PC-3 (cell line): Measurements from ENCODE around the gene TIGD4. TPM values are rescaled to one million over a fixed set of nuclear protein-coding genes. Genes with fewer than 3 reads are reported as not detected.

Experiments
- ATAC-seq: fragments of 200-7000 bp; cut with Tn5 transposase; 2 replicates; pipeline ENCODE4 v1.9.1; 2020; ENCODE audit warnings: mild to moderate bottlenecking, moderate library complexity
- BruUV-seq: library from RNA; stranded (reverse); fragments of 400-500 nt; replicated peaks from 2 replicates; lab custom pipeline; 2021; lab: Mats Ljungman, UMichigan
- CTCF ChIA-PET: fragments of 300-600 bp; sonication (Branson Sonifier 250); formaldehyde crosslinking; loops from one replicate; lab custom pipeline; 2022; ENCODE audit warnings: antibody characterized with exemption; lab: Charles Lee
- POLR2A ChIA-PET: fragments of 300-600 bp; sonication (Branson Sonifier 250); formaldehyde crosslinking; loops from one replicate; lab custom pipeline; 2022; ENCODE audit warnings: antibody characterized with exemption; ENCODE audit not compliant: unreplicated experiment; lab: Charles Lee
- DNase-seq: peaks from one replicate; pipeline ENCODE4 v3.0.0-alpha.2; 2015
- H2AFZ ChIP-seq: fragments of 300-600 bp; sonication (generic); 2 replicates; pipeline ENCODE4 v1.6.0; 2016; ENCODE audit warnings: antibody characterized with exemption, low read length
- H3F3A ChIP-seq: fragments of 300-600 bp; sonication (generic); one replicate; pipeline ENCODE4 v1.6.0; 2017; ENCODE audit warnings: antibody characterized with exemption, low read length, control low read depth, mild to moderate bottlenecking; ENCODE audit not compliant: unreplicated experiment
- H3K27ac ChIP-seq: fragments of 300-600 bp; sonication (generic); 2 replicates; pipeline ENCODE4 v1.5.1; 2016; ENCODE audit warnings: mild to moderate bottlenecking, low read length
- H3K27me3 ChIP-seq: fragments of 300-600 bp; sonication (generic); 2 replicates; pipeline ENCODE4 v1.6.1; 2016; ENCODE audit warnings: low read length, mixed read lengths
- H3K36me3 ChIP-seq: fragments of 300-600 bp; sonication (generic); 2 replicates; pipeline ENCODE4 v1.6.1; 2016; ENCODE audit warnings: low read depth, mixed run types, low read length, mixed read lengths
- H3K4me1 ChIP-seq: fragments of 300-600 bp; sonication (generic); 2 replicates; pipeline ENCODE4 v1.5.1; 2016; ENCODE audit warnings: low read length; ENCODE audit not compliant: insufficient read depth
- H3K4me2 ChIP-seq: fragments of 300-600 bp; sonication (generic); 2 replicates; pipeline ENCODE4 v1.6.0; 2016; ENCODE audit warnings: low read length
- H3K4me3 ChIP-seq: fragments of 300-600 bp; sonication (generic); 2 replicates; pipeline ENCODE4 v1.5.1; 2016; ENCODE audit warnings: mild to moderate bottlenecking, low read length, mixed read lengths
- H3K79me2 ChIP-seq: fragments of 300-600 bp; sonication (generic); 2 replicates; pipeline ENCODE4 v1.6.1; 2017; ENCODE audit warnings: low read length, mixed read lengths
- H3K9ac ChIP-seq: fragments of 300-600 bp; sonication (generic); 2 replicates; pipeline ENCODE4 v1.6.0; 2016; ENCODE audit warnings: mild to moderate bottlenecking, low read length
- H3K9me2 ChIP-seq: fragments of 300-600 bp; sonication (generic); replicated peaks from 2 replicates; pipeline ENCODE4 v1.6.1; 2016; ENCODE audit warnings: mixed run types, low read length, mixed read lengths
- H3K9me3 ChIP-seq: fragments of 300-600 bp; sonication (generic); 2 replicates; pipeline ENCODE4 v1.6.1; 2016; ENCODE audit warnings: low read length, mixed read lengths
- H4K20me1 ChIP-seq: fragments of 300-600 bp; sonication (generic); 2 replicates; pipeline ENCODE4 v1.6.1; 2016; ENCODE audit warnings: low read length, mixed read lengths
- EZH2 ChIP-seq: fragments of 300-600 bp; sonication (generic); IDR thresholded peaks from one replicate; pipeline ENCODE4 v1.6.1; 2017; ENCODE audit warnings: antibody characterized with exemption, mild to moderate bottlenecking, low read length; ENCODE audit not compliant: unreplicated experiment
- EZH2phosphoT487 ChIP-seq: fragments of 300-600 bp; sonication (generic); IDR thresholded peaks from 2 replicates; pipeline ENCODE4 v1.6.1; 2018; ENCODE audit warnings: mild to moderate bottlenecking, antibody characterized with exemption, low read length, borderline replicate concordance
- intact Hi-C: fragments of 100-400 bp; cut with micrococcal nuclease; formaldehyde crosslinking; loops from 2 replicates; pipeline ENCODE4 v1.9.0; 2023
- total RNA-seq: library from RNA; depleted of rRNA; stranded (reverse); fragments of >200 nt; gene quantifications from 2 replicates; pipeline ENCODE4 v1.2.3, GENCODE V29; 2014
- TF ChIP-seq, protein P1 (sequence below): fragments of 300-600 bp; sonication (generic); conservative IDR thresholded peaks from 2 replicates; pipeline ENCODE4 v1.5.1; 2017; ENCODE audit warnings: antibody characterized with exemption, low read depth, mild to moderate bottlenecking, low read length

Gene TIGD4
- total RNA-seq, 1 experiment from 2014 or later, result 0.07 TPM

DNA sequence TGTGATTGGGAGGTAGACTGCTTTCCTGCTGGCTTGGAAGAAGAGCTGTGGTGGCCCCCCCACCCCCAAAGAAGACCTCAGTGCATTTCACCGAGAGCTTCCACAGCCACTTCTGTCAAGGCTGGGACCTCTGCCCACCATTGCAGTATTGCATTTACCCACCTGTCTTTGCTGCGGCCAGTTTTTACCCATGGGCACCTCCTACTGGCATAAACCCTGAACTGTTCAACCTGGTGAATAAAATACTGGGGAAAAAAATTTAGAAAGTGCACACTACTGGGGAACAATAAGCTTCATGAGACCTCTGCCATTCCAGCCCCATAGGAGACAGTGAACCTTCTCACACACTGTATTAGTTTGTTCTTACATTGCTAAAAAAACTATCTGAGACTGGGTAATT, 40.5 kb upstream of the TIGD4 start:
- H4K20me1 ChIP-seq, result no peaks in the 10 kb centered on the region
- H3K4me1 ChIP-seq, result no peaks in the 10 kb centered on the region
- no peak for TF ChIP-seq EZH2
- TF ChIP-seq, protein P1, sequence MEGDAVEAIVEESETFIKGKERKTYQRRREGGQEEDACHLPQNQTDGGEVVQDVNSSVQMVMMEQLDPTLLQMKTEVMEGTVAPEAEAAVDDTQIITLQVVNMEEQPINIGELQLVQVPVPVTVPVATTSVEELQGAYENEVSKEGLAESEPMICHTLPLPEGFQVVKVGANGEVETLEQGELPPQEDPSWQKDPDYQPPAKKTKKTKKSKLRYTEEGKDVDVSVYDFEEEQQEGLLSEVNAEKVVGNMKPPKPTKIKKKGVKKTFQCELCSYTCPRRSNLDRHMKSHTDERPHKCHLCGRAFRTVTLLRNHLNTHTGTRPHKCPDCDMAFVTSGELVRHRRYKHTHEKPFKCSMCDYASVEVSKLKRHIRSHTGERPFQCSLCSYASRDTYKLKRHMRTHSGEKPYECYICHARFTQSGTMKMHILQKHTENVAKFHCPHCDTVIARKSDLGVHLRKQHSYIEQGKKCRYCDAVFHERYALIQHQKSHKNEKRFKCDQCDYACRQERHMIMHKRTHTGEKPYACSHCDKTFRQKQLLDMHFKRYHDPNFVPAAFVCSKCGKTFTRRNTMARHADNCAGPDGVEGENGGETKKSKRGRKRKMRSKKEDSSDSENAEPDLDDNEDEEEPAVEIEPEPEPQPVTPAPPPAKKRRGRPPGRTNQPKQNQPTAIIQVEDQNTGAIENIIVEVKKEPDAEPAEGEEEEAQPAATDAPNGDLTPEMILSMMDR, result 0 out of 2 replicates have a peak, but pooled peaks have one; percentile 29
- no peak for TF ChIP-seq EZH2phosphoT487
- no peak overlapping the region for H3K4me2 ChIP-seq
- CTCF ChIA-PET, result no interaction called here
- no peaks in the 10 kb centered on the region for H3K9me3 ChIP-seq
- H3K36me3 ChIP-seq, result no peaks in the 10 kb centered on the region
- POLR2A ChIA-PET, result no interaction called here
- ATAC-seq, result no peak
- no peak overlapping the region for H2AFZ ChIP-seq
- no peak overlapping the region for H3K27ac ChIP-seq
- no peak for DNase-seq
- H3F3A ChIP-seq, result no peaks in the 10 kb centered on the region
- H3K4me3 ChIP-seq, result no peak overlapping the region
- H3K27me3 ChIP-seq, result no peaks in the 10 kb centered on the region
- no TSS peak for BruUV-seq
- H3K9me2 ChIP-seq, result no peaks in the 10 kb centered on the region
- intact Hi-C loops, result no loop called here
- no peaks in the 10 kb centered on the region for H3K79me2 ChIP-seq
- H3K9ac ChIP-seq, result no peak overlapping the region

GRCh38 chr4:152819026-152819645, 39.6 kb upstream of the TIGD4 start:
- ATAC-seq (no peak), DNase-seq (no peak)
- no peak overlapping the region for H3K27ac ChIP-seq
- ChIA-PET CTCF (no interaction called here), POLR2A (no interaction called here)
- intact Hi-C loops, result no loop called here
- no peaks in the 10 kb centered on the region for H3K36me3 ChIP-seq
- H3K4me3 ChIP-seq, result no peak overlapping the region
- H2AFZ ChIP-seq, result no peak overlapping the region
- H4K20me1 ChIP-seq, result no peaks in the 10 kb centered on the region
- H3F3A ChIP-seq, result no peaks in the 10 kb centered on the region
- H3K9me3 ChIP-seq, result no peaks in the 10 kb centered on the region
- TF ChIP-seq, protein P1, result no peak
- no peak for TF ChIP-seq EZH2
- no peak for TF ChIP-seq EZH2phosphoT487
- H3K79me2 ChIP-seq, result no peaks in the 10 kb centered on the region
- no peaks in the 10 kb centered on the region for H3K4me1 ChIP-seq
- H3K4me2 ChIP-seq, result no peak overlapping the region
- no peaks in the 10 kb centered on the region for H3K9me2 ChIP-seq
- no peaks in the 10 kb centered on the region for H3K27me3 ChIP-seq
- no TSS peak for BruUV-seq
- H3K9ac ChIP-seq, result no peak overlapping the region

DNA sequence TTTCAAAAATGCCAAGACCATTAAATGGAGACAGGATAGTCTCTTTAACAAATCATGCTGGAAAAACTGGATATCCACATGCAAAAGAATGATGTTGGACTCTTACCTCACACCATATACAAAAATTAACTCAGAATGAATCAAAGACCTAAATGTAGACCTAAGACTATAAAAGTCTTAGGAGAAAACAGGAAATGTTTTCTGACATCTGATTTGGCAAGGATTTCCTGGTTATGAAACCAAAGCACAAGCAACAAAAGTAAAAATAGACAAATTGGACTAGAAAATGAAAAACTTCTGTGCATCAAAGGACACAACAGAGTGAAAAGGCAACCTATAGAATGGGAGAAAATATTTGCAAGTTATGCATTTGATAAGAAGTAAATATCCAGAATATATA, 37.8 kb upstream of the TIGD4 start:
- ChIA-PET POLR2A (no interaction called here), CTCF (no interaction called here)
- Histone ChIP-seq H3F3A (no peaks in the 10 kb centered on the region), H4K20me1 (no peaks in the 10 kb centered on the region), H3K9me2 (no peaks in the 10 kb centered on the region), H3K9ac (no peak overlapping the region), H3K79me2 (no peaks in the 10 kb centered on the region), H2AFZ (no peak overlapping the region), H3K4me1 (no peaks in the 10 kb centered on the region), H3K36me3 (no peaks in the 10 kb centered on the region), H3K4me2 (no peak overlapping the region), H3K27ac (no peak overlapping the region), H3K9me3 (no peaks in the 10 kb centered on the region), H3K27me3 (no peaks in the 10 kb centered on the region), H3K4me3 (no peak overlapping the region)
- TF ChIP-seq EZH2, result no peak
- TF ChIP-seq, protein P1, result no peak
- no peak for TF ChIP-seq EZH2phosphoT487
- intact Hi-C loops, result no loop called here
- ATAC-seq (no peak), DNase-seq (no peak)
- no TSS peak for BruUV-seq
